K562 (cell line): ENCODE results near the gene QKI. TPM values are rescaled to one million over a fixed set of nuclear protein-coding genes. Genes with fewer than 3 reads are reported as not detected.
A peak's percentile ranks its signal among the peaks of the same experiment; 100 is the strongest.

Experiments
- ATF1 ChIP-seq, 2 experiments: fragments of 450-650 bp in 1 of 2; IDR thresholded peaks; 2 replicates each; pipeline ENCODE4 v1.6.1; 2016; ENCODE audit warnings: missing compliant biosample characterization in 1 of 2, missing genetic modification characterization in 1 of 2
- BRD9 ChIP-seq: fragments of 450-650 bp; IDR thresholded peaks from 2 replicates; pipeline ENCODE4 v1.6.1; 2018; ENCODE audit warnings: low read depth; ENCODE audit not compliant: partially characterized antibody
- GABPA ChIP-seq: fragments of 200-800 bp; sonication (Bioruptor generic); conservative IDR thresholded peaks from 2 replicates; pipeline ENCODE4 v1.6.1; 2016; ENCODE audit warnings: low read depth, missing genetic modification characterization, missing compliant biosample characterization
- HDAC3 ChIP-seq: fragments of 450-650 bp; IDR thresholded peaks from 2 replicates; pipeline ENCODE4 v1.6.1; 2018; ENCODE audit warnings: borderline replicate concordance, mild to moderate bottlenecking, moderate library complexity; ENCODE audit not compliant: partially characterized antibody
- JUND ChIP-seq, 2 experiments: IDR thresholded peaks; 2 replicates in 1 of 2; 3 replicates in 1 of 2; pipeline ENCODE4 v1.6.1; 2011; ENCODE audit warnings: borderline replicate concordance in 2 of 2, low read depth in 2 of 2, low read length in 2 of 2, improper control_type of control experiment in 1 of 2, missing biosample characterization in 1 of 2, missing genetic modification characterization in 1 of 2, missing genetic modification reagents in 1 of 2
- POLR2A ChIP-seq: fragments of 450-650 bp; conservative IDR thresholded peaks from 2 replicates; pipeline ENCODE4 v1.6.1; 2016
- RB1 ChIP-seq: fragments of 450-650 bp; IDR thresholded peaks from 2 replicates; pipeline ENCODE4 v1.6.1; 2017; ENCODE audit warnings: low read depth, mild to moderate bottlenecking
- SMAD2 ChIP-seq: fragments of 150-350 bp; IDR thresholded peaks from 2 replicates; pipeline ENCODE4 v1.6.1; 2014; ENCODE audit warnings: low read depth, mild to moderate bottlenecking, low read length
- SMC3 ChIP-seq: conservative IDR thresholded peaks from 2 replicates; pipeline ENCODE4 v1.6.1; 2011; ENCODE audit warnings: low read depth, low read length, improper control_type of control experiment; ENCODE audit not compliant: insufficient read depth
- TBL1XR1 ChIP-seq, 2 experiments: IDR thresholded peaks; 2 replicates each; pipeline ENCODE4 v1.6.1; 2012; ENCODE audit warnings: improper control_type of control experiment in 2 of 2, low read length in 2 of 2, mild to moderate bottlenecking in 1 of 2
- TEAD1 ChIP-seq, 2 experiments: fragments of 450-650 bp in 1 of 2; sonication (generic) in 1 of 2; formaldehyde crosslinking; IDR thresholded peaks; 2 replicates each; pipeline versions ENCODE4 v1.4.0 to v1.8.0; 2020 to 2022; ENCODE audit warnings: mild to moderate bottlenecking in 2 of 2, missing genetic modification reagents in 1 of 2
- THRAP3 ChIP-seq: fragments of 450-650 bp; IDR thresholded peaks from 2 replicates; pipeline ENCODE4 v1.6.1; 2016; ENCODE audit warnings: mild to moderate bottlenecking, inconsistent platforms, borderline replicate concordance
- ZNF124 ChIP-seq: sonication (generic); formaldehyde crosslinking; IDR thresholded peaks from 2 replicates; pipeline ENCODE4 v1.8.1; 2022; ENCODE audit warnings: missing genetic modification reagents
- ZNF133 ChIP-seq: fragments of 250-450 bp; sonication (Bioruptor Pico); IDR thresholded peaks from 2 replicates; pipeline ENCODE4 v1.4.0; 2020; ENCODE audit warnings: mild to moderate bottlenecking
- polyA plus RNA-seq, 8 experiments: library from polyadenylated mRNA; depleted of rRNA in 4 of 8; stranded (reverse) in 5 of 8; unstranded in 3 of 8; fragments of >200 nt; fragmentation: Nextera tagmentation in 2 of 8; fragmentation: Illumina TruSeq in 1 of 8; extraction: Ambion mirVana in 2 of 8; extraction: Trizol in 1 of 8; gene quantifications; 2 replicates each; pipeline versions ENCODE4 v1.2.1 to v1.2.3, GENCODE V29; 2011 to 2014; ENCODE audit warnings: inconsistent platforms in 1 of 8, missing spikeins in 1 of 8
- total RNA-seq, 7 experiments: library from RNA; depleted of rRNA in 6 of 7; stranded (reverse); fragments of >200 nt in 6 of 7; fragmentation: Illumina TruSeq in 2 of 7; extraction: Trizol in 2 of 7; gene quantifications; 2 replicates each; pipeline versions ENCODE4 v1.2.1 to v1.2.3, GENCODE V29; 2011 to 2021; ENCODE audit warnings: low replicate concordance in 1 of 7
- TF ChIP-seq, protein P1 (sequence below), 2 experiments: fragments of 200-800 bp in 1 of 2; sonication (Bioruptor generic) in 1 of 2; sonication (generic) in 1 of 2; formaldehyde crosslinking in 1 of 2; IDR thresholded peaks in 1 of 2; conservative IDR thresholded peaks in 1 of 2; 2 replicates each; pipeline versions ENCODE4 v1.5.0 to v1.6.1; 2016 to 2020; ENCODE audit warnings: missing compliant biosample characterization in 1 of 2, missing genetic modification characterization in 1 of 2, missing genetic modification reagents in 1 of 2
- TF ChIP-seq, protein P2 (sequence below): sonication (generic); formaldehyde crosslinking; IDR thresholded peaks from 2 replicates; pipeline ENCODE4 v1.8.0; 2023; ENCODE audit warnings: mild to moderate bottlenecking, missing genetic modification reagents
- TF ChIP-seq, protein P3 (sequence below): fragments of 450-650 bp; IDR thresholded peaks from 2 replicates; pipeline ENCODE4 v1.7.0; 2016; ENCODE audit warnings: borderline replicate concordance
- TF ChIP-seq, protein P4 (sequence below): fragments of 200-800 bp; sonication (Bioruptor generic); IDR thresholded peaks from 2 replicates; pipeline ENCODE4 v1.6.1; 2017; ENCODE audit warnings: missing genetic modification characterization, missing compliant biosample characterization

Gene QKI
- total and polyA plus RNA-seq, 9 of the 15 experiments (the other 6 are each of a cell fraction or from before 2014, with no cell fraction given): 20.4 to 215 (median 123) TPM

DNA sequence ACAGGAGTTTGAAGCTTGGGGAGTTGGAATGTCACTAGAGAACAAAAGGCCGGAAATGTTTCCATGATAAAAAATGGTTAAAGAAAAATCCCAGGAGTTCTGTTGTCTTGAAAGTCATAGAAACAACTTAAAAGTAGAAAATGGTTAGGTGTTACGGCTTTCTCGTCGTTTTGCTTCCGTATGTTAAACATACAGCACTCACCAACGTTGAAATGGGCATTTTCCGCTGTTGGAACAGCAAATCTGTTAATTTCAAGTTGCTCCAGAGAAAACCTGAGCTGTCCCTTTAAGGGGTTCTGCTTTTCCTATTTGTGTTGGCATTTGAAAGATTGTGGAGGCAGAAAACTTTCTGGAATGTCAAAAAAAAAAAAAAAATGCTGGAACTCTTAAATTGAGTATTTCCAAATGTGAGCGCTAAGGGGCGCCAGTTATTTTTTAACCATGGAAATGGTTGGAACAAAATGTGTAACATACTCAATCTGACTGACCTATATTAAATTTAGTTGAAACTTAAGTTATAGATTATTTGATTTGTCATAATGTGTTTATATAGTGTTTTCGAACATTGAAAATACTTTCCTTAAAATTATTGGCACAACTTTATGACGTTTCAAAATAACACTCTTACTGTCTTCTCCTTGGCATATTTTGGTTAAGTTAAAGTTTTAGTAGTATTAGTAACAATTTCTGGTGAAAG lies 2.2 kb downstream of the QKI start (continued):
- TF ChIP-seq JUND (IDR thresholded peaks at IDR 0.05; ENCODE audit: borderline replicate concordance, low read depth, low read length): 0 out of 2 replicates have a peak, but pooled peaks have one; percentile 28
- TF ChIP-seq JUND (tag; IDR thresholded peaks at IDR 0.05; ENCODE audit: borderline replicate concordance, low read depth, low read length): 0 out of 3 replicates have a peak, but pooled peaks have one; percentile 12
- TF ChIP-seq TEAD1 (CRISPR knock-in tag; IDR thresholded peaks at IDR 0.05): peak in 1 of 2 experiments; percentile 9; a peak in 1 of 4 replicates
- peak in 1 of 2 experiments; percentile 72; a peak in 2 of 4 replicates for TF ChIP-seq TBL1XR1 (IDR thresholded peaks at IDR 0.05; ENCODE audit: low read length in 2 of 2)
- no peak for TF ChIP-seq ZNF124 (CRISPR knock-in tag)
- TF ChIP-seq ZNF133 (CRISPR knock-in tag): no peak
- TF ChIP-seq SMC3: peak; percentile 40; the same call in 1 of the 2 replicates
- TF ChIP-seq, protein P1, sequence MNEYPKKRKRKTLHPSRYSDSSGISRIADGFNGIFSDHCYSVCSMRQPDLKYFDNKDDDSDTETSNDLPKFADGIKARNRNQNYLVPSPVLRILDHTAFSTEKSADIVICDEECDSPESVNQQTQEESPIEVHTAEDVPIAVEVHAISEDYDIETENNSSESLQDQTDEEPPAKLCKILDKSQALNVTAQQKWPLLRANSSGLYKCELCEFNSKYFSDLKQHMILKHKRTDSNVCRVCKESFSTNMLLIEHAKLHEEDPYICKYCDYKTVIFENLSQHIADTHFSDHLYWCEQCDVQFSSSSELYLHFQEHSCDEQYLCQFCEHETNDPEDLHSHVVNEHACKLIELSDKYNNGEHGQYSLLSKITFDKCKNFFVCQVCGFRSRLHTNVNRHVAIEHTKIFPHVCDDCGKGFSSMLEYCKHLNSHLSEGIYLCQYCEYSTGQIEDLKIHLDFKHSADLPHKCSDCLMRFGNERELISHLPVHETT (CRISPR knock-in tag; conservative IDR thresholded peaks at IDR 0.05 in 1 of 2, IDR thresholded peaks at IDR 0.05 in 1 of 2): 0 out of 4 replicates have a peak, but pooled peaks of 1 of the 2 experiments have one; percentile 18
- TF ChIP-seq RB1: no peak
- TF ChIP-seq ATF1 (CRISPR knock-in tag; IDR thresholded peaks at IDR 0.05): no peak
- peak; percentile 38; the same call in 1 of the 2 replicates for TF ChIP-seq ATF1 (tag; IDR thresholded peaks at IDR 0.05)
- TF ChIP-seq, protein P2, sequence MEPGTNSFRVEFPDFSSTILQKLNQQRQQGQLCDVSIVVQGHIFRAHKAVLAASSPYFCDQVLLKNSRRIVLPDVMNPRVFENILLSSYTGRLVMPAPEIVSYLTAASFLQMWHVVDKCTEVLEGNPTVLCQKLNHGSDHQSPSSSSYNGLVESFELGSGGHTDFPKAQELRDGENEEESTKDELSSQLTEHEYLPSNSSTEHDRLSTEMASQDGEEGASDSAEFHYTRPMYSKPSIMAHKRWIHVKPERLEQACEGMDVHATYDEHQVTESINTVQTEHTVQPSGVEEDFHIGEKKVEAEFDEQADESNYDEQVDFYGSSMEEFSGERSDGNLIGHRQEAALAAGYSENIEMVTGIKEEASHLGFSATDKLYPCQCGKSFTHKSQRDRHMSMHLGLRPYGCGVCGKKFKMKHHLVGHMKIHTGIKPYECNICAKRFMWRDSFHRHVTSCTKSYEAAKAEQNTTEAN: no peak
- peak; percentile 51 for TF ChIP-seq BRD9
- TF ChIP-seq POLR2A: no peak
- TF ChIP-seq, protein P3, sequence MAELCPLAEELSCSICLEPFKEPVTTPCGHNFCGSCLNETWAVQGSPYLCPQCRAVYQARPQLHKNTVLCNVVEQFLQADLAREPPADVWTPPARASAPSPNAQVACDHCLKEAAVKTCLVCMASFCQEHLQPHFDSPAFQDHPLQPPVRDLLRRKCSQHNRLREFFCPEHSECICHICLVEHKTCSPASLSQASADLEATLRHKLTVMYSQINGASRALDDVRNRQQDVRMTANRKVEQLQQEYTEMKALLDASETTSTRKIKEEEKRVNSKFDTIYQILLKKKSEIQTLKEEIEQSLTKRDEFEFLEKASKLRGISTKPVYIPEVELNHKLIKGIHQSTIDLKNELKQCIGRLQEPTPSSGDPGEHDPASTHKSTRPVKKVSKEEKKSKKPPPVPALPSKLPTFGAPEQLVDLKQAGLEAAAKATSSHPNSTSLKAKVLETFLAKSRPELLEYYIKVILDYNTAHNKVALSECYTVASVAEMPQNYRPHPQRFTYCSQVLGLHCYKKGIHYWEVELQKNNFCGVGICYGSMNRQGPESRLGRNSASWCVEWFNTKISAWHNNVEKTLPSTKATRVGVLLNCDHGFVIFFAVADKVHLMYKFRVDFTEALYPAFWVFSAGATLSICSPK: no peak
- TF ChIP-seq SMAD2: no peak
- TF ChIP-seq, protein P4, sequence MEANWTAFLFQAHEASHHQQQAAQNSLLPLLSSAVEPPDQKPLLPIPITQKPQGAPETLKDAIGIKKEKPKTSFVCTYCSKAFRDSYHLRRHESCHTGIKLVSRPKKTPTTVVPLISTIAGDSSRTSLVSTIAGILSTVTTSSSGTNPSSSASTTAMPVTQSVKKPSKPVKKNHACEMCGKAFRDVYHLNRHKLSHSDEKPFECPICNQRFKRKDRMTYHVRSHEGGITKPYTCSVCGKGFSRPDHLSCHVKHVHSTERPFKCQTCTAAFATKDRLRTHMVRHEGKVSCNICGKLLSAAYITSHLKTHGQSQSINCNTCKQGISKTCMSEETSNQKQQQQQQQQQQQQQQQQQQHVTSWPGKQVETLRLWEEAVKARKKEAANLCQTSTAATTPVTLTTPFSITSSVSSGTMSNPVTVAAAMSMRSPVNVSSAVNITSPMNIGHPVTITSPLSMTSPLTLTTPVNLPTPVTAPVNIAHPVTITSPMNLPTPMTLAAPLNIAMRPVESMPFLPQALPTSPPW: no peak
- TF ChIP-seq THRAP3: 0 out of 2 replicates have a peak, but pooled peaks have one; percentile 55
- TF ChIP-seq GABPA (tag): 0 out of 2 replicates have a peak, but pooled peaks have one; percentile 28
- peak; percentile 27 for TF ChIP-seq HDAC3
